Activated CD4-positive, alpha-beta T cell treated with anti-CD3 and anti-CD28 coated beads for 24 hours (primary cell): ENCODE data around the gene LYPD8.
"Not testable (repeated sequence)": the region's sequence is repeated elsewhere in the genome, so short reads cannot be mapped to it uniquely, and the experiment has no call there.

Experiments
- DNase-seq, 2 donors: peaks; one replicate each; pipeline ENCODE4 v3.0.0-alpha.2; 2020; ENCODE audit warnings: low read depth in 2 of 2

The LYPD8 gene

GRCh38 chr1:248755517-248755916 lies at the start of gene LYPD8:
TSS of gene LYPD8 (minus strand) at chr1:248755759. CDS start at chr1:248751081, 4,678 bp downstream.
- DNase-seq, result no peak

GRCh38 chr1:248804771-248805681 lies 49.5 kb upstream of the LYPD8 start:
- no peak for DNase-seq

- not testable (repeated sequence) for DNase-seq
These were observed 47.9 kb upstream of the LYPD8 start for GRCh38 chr1:248803501-248803900.

- DNase-seq, result no peak
These were observed 46.9 kb upstream of the LYPD8 start for GRCh38 chr1:248802454-248802853.

GRCh38 chr1:248800459-248800858 lies 44.9 kb upstream of the LYPD8 start:
- no peak for DNase-seq

- no peak for DNase-seq
These were observed 43.2 kb upstream of the LYPD8 start for GRCh38 chr1:248798791-248799190.

GRCh38 chr1:248794663-248795062 lies 39.1 kb upstream of the LYPD8 start:
- not testable (repeated sequence) for DNase-seq

GRCh38 chr1:248793592-248793991 lies 38.0 kb upstream of the LYPD8 start:
- no peak for DNase-seq

GRCh38 chr1:248792342-248792741 lies 36.8 kb upstream of the LYPD8 start:
- DNase-seq, result no peak

GRCh38 chr1:248791010-248791409 lies 35.5 kb upstream of the LYPD8 start:
- DNase-seq, result no peak

- DNase-seq, result no peak
These were observed 34.9 kb upstream of the LYPD8 start for GRCh38 chr1:248790456-248790855.

GRCh38 chr1:248789337-248789736 lies 33.8 kb upstream of the LYPD8 start:
- not testable (repeated sequence) for DNase-seq

- no peak for DNase-seq
These were observed 32.8 kb upstream of the LYPD8 start for GRCh38 chr1:248788327-248788726.

GRCh38 chr1:248787430-248787829 lies 31.9 kb upstream of the LYPD8 start:
- no peak for DNase-seq

- DNase-seq, result no peak
These were observed 30.6 kb upstream of the LYPD8 start for GRCh38 chr1:248786156-248786555.

- no peak for DNase-seq
These were observed 27.8 kb upstream of the LYPD8 start for GRCh38 chr1:248783367-248783766.

- DNase-seq, result no peak
These were observed 27.0 kb upstream of the LYPD8 start for GRCh38 chr1:248782416-248783141.

GRCh38 chr1:248779350-248779749 lies 23.8 kb upstream of the LYPD8 start:
- no peak for DNase-seq

- no peak for DNase-seq
These were observed 23.3 kb upstream of the LYPD8 start for GRCh38 chr1:248778906-248779305.

- no peak for DNase-seq
These were observed 21.4 kb upstream of the LYPD8 start for GRCh38 chr1:248776991-248777390.

GRCh38 chr1:248775441-248775840 lies 19.9 kb upstream of the LYPD8 start:
- DNase-seq, result no peak

- no peak for DNase-seq
These were observed 4.1 kb upstream of the LYPD8 start for GRCh38 chr1:248759644-248760043.

GRCh38 chr1:248758352-248758751 lies 2.8 kb upstream of the LYPD8 start:
- DNase-seq, result no peak
